ENCODE measurements around the gene GADD45GIP1.
"Not testable (repeated sequence)": the region's sequence is repeated elsewhere in the genome, so short reads cannot be mapped to it uniquely, and the experiment has no call there.

The GADD45GIP1 gene

DNA sequence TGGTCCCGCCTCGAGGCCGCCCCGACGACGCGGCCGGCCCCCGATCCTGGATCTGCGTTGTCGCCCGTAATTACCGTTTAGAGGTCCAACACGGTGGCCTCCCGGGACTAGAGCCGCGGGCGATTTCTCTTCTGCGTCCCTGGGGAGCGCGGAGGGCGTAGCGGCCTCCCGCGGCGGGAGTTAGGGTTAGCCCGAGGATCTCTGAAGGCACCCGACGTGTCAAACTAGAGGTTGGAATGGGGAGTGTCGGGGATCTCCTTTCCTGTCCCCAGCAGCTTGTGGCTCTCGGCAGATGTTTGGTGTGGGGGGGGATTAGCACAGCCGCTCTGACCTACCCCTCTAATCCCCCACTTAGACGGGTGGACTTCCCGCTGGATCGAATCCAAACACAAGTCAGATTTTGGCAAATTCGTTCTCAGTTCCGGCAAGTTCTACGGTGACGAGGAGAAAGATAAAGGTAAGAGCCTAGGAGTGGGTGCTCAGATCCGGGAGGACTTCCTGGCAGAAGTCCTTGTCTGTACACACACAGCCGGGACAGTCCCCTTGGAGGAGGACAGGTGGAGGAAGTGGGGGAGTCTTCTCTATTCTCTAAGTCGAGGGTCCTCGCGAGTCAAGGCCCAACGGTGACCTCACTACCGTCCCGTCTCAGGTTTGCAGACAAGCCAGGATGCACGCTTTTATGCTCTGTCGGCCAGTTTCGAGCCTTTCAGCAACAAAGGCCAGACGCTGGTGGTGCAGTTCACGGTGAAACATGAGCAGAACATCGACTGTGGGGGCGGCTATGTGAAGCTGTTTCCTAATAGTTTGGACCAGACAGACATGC lies 18.0 kb downstream of the GADD45GIP1 start:
- no peak for FAIRE-seq

DNA sequence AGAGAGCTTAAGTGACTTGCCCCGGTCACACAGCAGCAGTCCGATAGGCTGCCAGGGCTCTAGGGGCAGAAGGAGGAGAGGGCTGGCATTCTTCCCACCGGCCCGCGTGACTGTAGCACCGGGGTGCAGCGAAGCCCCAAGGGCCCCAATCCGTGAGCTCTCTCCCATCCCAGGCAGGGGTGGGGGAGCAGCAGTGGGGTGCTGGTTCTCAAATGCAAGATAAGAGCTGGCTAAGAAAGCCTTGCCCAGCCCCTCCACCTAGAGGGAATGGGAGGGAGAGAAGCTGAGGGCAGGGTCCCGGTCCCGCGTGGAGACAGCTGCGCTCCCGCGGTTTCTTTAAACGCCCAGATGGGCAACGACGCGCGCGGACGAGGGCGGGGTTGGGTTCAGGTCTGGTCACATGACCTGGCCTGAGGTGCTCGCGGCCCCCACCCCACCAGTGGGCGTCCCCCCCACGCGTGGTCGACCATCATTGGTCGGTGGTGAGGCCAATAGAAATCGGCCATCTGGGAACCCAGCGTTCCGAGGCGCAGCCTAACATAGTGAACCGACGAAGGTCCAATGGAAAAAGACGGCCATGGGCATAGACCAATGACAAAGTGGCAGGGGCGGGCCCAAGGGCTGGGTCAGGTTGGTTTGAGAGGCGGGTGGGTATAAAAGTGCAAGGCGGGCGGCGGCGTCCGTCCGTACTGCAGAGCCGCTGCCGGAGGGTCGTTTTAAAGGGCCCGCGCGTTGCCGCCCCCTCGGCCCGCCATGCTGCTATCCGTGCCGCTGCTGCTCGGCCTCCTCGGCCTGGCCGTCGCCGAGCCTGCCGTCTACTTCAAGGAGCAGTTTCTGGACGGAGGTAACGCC lies 18.9 kb downstream of the GADD45GIP1 start, which contains the start of gene CALR:
Gene CALR (plus strand): TSS at position 683 of the 852 bp plus-strand sequence. CDS start 71 bp downstream, at position 754.
- peak; percentile 65 for FAIRE-seq

DNA sequence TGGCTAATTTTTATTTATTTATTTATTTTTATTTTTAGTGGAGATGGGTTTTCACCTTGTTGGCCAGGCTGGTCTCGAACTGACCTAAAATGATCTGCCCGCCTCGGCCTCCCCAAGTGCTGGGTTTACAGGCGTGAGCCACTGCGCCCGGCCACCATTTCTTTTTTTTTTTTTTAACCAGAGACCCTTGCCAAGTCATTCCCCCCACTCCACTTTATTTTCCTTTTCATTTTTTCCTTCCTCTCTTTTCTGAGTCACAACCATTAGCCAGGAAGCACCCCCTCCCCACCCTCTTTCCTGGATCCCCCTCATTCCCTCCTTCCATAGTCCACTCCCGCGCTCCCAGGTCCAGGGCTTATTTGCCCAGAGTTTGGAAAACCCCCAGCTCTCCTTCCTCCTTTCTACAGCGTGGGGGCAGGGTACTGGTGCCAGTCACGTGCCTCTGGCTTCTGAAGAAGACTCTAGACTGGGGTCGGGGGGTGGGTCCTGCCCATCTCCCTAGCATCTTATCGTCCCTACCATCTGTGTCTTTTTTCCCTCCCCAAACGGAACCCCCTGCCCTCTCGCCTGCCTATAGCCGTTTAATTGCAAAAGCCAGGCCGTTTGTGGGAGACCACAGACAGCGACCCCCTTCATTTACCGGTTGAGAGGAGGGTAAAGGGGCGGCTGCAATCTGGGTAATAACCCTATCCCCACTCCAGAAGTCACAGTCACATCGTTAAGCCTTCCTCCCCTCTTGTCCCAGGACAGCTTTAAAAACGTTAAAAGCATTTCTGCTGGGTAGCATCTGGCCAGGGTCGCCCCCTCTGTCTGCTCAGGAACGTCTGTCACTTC lies 19.7 kb downstream of the GADD45GIP1 start:
- FAIRE-seq, result no peak

DNA sequence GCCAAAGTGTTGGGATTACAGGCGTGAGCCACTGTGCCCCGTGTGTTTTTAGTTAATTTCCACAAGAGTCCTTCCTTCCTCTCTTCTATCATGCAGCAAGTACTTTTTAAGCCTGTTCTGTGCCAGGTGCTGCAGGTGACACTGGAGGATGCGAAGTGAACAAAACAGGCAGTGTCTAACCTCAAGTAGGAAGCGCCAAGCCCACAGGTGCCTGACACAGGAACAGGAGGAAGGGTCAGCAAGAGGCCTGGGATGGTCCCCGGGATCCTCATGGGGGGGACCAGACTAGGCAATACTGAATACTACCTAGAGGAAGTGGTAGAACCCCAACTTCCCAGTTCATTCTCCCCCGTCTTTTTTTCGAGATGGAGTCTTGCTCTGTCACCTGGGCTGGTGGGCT lies 20.4 kb downstream of the GADD45GIP1 start:
- FAIRE-seq, result no peak

DNA sequence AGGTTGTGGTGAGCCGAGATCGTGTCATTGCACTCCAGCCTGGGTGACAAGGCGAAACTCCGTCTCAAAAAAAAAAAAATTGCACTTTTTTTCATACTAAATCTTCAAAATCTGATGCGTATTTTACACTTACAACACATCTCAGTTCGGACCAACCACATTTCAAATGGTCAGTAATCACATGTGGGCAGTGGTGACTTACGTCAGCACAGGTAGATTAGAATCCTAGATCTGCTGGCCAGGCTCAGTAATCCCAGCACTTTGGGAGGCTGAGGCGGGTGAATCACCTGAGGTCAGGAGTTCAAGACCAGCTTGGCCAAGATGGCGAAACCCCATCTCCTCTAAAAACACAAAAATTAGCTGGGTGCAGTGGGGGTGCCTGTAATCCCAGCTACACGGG lies 22.0 kb downstream of the GADD45GIP1 start:
- no peak for FAIRE-seq

DNA sequence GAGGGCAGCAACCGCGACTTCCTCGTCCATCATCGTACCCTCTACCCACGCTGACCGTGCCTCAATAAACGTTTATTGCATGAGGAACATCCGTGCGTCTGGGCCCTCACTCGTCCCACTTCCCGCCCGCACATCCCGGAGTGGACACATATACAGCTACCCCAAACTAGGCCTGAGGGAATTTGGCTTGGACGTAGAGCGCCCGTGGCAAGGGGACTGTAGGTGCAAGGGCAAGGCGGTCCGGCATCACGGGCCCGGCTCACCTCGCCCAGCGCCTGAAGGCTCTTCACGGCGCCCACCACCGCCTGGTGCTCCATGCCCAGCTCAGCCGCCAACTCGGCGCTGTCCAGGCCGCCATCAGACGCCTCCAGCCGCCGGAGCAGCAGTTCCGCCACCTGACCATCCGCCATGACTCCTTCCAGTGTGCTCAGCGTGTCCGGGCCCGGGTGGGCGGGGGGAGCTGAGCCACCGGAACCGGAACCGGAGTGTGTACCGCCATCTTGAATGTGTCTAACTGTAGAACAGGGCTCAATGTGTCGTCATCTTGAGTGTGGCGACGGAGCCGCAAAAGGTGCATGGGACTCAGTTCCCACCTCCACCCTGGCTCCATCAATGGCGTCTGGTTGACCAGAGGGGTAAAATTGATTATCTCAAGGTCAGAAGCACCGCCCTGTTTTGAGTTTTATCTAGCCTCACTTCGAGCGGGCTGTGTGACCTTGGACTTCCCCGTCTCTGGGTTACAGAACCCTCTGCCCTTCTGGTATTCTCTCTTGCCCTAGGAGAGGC lies 23.5 kb downstream of the GADD45GIP1 start, which contains the start of gene FARSA:
Gene FARSA (minus strand): TSS at position 425 of the 786 bp plus-strand sequence. CDS start 15 bp downstream, at position 410.
- no peak for FAIRE-seq

DNA sequence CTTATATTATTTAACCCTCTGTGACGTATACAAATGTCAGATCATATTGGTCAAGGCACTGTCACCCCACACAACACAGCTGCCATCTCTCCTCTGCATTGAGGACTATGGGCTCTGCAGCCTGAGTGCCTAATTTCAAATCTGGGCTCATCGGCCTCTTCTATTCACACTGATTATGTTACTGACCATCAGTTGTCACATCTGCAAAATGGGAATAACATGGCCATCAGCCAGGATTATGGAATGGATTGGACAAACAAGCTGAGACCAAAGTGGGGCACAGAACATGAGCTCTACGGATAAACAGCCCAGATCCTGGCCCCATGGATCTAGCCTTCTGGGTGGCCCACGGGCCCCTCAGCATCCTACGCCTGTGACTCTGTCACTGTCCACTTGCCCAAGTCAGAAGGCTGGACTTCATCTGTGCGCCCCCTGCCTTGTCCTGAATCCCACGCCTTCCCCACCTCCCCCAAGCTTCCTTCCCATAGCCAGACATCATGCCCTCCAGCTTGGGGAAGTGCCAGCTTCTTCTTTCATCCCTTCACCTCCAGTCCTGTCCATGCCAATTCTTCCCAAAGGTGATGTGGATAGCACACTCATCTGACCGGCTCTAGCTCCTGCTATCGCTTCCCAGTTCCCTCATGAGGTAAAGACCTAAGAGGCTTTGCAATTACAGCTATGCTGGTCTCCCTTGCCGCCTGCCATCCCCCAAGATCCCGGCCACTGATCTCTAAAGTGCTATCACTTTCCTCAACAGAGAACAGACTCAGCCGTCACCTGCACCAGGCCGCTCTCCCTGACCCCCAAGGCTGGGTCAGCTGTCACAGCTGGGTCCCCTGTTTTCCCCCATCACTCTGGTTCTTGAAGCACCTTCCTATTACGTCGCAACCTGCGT lies 24.4 kb downstream of the GADD45GIP1 start:
- no peak for FAIRE-seq

DNA sequence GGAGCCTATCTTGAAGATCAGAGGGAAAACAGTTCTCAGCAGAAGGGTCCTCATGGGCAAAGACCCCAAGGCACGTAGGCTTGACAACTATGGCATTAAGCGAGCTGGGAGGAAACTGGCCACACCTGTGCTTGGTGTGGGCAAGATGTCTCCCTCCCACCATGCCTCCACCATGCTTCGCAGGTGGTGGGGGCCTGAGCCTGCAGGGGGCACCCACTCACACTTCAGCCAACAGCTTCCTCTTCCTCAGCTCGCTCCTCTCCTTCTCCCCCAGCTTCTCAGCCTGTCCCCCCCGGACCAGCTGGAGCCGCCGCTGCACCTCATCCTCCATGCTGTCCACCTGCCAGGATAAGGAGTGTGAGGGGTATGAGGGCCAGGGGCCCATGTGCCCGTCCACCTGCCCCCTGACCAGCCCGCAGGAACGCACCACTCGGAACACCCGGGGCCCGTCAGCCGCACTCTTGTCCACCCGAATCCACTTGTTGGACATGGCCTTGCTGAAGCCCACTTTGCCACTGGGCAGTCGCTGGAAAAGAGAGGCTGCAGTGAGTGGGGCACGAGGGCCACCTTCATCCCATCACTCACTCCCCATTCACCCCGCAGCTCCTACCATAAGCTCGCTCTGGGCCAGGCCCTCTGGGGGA lies 26.9 kb downstream of the GADD45GIP1 start:
- no peak for FAIRE-seq

DNA sequence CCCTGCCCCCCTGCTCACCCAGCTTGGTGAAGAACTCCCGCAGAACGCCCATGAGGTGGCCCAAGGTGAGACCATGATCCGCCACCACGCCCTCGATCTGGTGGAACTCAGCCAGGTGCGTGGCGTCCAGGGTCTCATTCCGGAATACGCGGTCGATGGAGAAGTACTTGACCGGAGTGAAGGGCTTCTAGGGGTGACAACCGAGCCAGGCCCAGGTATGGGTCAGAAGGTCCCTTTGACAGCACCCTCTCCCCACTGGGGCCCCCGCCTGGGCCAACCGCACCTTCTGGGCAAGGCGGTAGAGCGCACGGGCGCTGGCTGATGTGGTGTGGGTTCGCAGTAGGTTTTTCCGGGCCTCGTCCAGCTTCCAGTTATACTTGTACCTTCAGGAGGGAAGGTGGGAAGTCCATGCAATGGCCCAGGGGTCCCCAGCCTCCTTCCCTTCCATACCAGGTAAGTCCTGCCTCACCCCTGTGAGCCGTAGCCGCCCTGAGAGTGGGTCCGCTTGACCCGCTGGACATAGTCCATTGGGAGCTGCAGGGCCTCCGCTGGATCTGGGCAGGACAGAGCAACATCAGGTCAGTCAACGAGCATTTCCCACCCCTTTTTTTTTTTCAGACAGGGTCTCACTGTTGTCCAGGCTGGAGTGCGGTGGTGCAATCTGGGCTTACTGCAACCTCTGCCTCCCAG lies 32.3 kb downstream of the GADD45GIP1 start:
- FAIRE-seq, result no peak

DNA sequence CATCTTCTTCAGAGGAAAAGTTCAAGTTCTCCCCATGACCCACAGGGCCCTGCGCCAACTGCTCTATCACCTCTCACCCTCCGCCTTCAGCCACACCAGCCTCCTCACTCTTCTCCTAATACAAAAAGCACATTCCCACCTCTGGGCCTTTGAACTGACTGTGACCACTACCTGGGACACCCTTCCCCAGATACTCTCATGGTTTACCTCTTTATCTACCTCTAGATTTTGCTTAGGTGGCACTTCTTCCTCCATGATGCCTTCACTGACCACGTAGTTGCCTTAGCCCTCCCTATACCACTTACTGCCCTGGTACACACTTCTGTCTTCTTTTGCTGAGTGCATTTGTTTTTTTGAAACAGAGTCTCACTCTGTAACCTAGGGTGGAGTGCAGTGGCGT lies 34.1 kb downstream of the GADD45GIP1 start:
- no peak for FAIRE-seq

DNA sequence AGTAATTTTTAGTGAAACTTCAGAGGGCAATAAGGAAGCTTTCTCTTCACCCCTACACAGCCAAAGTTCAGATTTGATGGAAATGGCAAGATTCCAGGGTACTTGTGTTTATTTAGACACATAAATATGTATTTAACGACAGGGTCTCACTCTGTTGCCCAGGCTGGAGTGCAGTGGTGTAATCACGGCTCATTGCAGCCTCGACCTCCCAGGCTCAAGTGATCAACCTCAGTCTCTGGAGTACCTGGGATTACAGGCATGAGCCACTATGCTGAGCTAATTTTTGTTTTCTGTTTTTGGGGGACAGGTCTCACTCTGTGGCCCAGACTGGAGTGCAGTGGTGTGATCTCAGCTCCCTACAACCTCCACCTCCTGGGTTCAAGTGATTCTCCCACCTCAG lies 36.0 kb downstream of the GADD45GIP1 start:
- no peak for FAIRE-seq

DNA sequence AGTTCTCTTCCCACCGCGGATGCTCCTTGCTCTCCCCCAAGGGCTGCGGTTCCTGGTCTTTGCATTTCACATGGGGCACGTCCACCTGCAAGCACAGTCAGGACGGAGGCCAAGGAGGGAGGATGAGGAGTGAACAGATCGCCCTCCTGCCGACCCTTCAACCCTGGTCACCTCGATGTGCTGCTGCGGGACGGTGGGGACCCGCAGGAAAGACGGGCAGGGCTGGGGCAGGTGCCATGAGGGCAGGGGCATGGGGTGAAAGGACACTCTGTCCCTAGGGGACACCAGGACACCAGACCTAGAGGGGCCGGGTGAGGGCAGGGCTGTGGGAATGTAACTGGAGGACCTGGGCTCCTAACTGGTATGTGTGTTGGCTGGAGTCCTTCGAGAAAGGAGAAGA lies 38.8 kb downstream of the GADD45GIP1 start:
- FAIRE-seq, result no peak

DNA sequence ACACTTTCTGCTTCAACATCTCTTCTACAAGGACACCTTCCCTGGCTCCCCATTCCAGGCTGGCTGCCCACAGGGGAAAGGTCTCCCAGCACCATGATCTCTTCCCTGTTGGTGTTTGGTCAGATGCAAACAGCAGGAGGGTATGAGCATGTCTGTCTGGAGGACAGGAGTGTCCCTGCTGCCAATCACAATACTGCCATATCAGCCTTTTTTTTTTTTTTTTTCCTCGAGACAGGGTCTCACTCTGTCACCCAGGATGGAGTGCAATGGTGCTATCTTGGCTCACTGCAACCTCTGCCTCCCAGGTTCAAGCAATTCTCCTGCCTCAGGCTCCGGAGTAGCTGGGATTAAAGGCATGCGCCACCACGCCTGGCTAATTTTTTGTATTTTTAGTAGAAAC lies 41.2 kb downstream of the GADD45GIP1 start:
- FAIRE-seq, result not testable (repeated sequence)

DNA sequence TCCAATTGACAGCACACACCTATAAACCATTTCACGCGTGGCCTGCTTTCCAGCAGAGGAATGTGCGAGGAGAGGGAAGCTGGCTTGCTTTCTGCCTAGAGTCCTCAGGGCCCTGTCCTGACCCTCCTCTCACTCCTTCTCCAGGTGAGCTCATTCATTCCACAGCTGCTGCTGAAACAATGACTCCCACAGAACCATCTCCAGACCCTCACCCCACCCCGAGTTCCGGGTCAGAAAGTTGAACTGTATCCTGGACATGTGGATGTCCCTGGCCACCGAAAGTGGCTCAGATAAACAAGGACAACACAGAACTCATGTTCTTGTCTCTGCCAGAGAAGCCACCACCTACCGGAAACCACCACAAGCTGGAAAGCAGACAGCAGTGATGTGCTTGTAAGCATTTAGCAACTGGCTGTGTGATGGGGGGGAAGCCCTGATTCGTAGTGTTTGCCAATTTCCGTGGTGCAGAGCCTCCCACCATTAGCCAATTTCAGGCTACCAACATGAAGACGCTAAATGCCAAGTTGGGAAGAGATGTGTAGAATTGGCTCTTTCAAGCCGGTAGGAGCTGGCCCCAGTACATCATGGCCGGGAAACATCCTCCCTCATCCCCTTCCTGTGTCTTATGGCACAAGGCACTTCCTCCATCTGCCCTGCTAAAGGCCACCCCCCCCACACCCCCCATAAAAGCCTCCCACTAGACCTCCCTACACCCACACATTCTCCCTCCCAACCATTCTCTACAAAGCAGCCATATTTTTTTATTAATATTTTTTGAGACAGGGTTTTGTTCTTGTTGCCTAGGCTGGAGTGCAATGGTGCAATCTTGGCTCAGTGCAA lies 43.0 kb downstream of the GADD45GIP1 start:
- FAIRE-seq, result no peak

DNA sequence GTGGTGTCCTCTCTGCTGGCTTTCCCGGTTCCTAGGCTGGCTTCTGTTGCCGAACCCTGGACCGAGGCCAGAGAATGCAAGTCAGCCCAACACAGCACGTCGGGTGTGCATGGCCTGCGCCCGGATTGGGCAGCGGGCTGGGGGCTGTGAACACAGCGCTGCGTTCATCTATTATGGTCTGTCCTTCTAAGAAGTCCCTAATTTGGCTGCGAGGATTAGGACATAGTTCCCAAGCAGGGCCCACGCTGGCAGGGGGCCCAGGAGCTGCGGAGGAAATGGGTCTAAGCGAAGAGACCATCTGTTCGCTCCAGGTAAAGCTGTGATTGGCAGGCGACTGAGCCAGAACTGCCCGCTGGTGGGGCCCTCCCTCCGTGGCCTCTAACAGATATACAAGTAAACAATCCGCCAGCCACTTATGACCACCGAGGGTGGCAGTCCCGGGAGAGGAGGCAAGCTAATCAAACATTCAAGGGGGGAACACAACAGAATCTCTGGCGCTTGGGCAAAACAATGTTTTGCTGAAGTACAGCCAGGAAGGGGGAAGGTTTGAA lies 43.9 kb downstream of the GADD45GIP1 start:
- no peak for FAIRE-seq

DNA sequence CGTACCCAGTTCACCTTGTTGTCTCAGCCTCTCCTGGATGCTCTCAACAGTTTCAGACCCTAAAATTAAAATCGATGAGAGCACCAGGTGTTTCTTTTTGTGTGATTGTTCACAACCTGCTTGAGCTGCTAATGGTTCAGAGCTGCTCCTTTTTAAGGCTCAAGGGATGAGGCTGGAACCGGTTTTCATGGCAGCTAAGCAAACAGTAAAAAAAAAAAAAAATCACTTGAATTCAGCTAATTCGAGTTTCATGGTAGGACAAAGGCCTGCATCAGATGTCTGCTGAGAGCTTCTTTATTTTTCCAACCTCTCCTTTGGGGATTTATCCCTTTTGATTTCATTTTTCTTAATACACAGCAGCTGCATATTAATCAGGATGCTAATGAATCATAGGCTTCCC lies 44.5 kb downstream of the GADD45GIP1 start:
- no peak for FAIRE-seq

DNA sequence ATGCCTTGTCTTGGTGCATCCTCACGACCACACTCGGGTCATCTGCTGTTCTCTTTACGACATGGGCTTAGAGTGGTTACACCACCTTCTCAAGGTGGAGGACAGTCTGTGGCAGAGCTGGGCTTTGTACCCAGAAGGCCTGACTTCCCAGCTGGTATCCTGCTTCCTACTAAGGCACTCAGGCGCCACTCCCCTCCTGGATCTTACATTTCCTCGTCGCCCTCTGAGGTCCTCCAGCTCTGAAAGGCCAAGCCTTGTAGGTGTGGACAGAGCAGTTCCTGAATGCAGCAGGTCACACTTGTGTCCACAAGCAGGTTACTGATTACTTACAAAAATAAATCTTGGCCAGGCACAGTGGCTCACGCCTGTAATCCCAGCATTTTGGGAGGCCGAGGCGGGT lies 49.9 kb downstream of the GADD45GIP1 start:
- no peak for FAIRE-seq

All from colon (tissue), 2 donors.